ENCODE results near the gene NR2F1-AS1. TPM values are rescaled to one million over a fixed set of nuclear protein-coding genes. Genes with fewer than 3 reads are reported as not detected.

Gene NR2F1-AS1
- total RNA-seq, 1 experiment from 2014 or later: not detected

DNA sequence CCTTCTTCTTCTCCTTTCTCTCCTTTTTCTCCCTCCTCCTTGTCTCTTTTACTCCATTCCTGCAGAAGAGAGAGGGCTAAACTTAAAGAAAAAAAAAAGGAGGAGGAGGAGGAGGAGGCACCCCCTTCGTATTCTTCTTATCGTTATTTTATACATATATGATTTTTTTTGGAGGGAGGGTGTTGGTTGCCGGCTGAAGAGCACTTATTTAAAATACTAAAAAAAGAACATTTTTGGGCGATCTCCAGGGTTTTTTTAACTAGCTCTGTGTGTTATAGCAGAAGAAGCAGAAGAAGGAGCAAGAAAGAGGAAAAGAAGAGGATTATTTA lies 2.4 kb upstream of the NR2F1-AS1 start:
- Mint-ChIP-seq H3K36me3 (ENCODE audit: insufficient read depth, unreplicated experiment) (no peaks in the 10 kb centered on the region), H3K4me1 (ENCODE audit: low read depth, unreplicated experiment) (peaks cover 13% of the 10 kb centered on the region), H3K27me3 (ENCODE audit: insufficient read depth, unreplicated experiment) (peaks cover 14% of the 10 kb centered on the region), H3K4me3 (ENCODE audit: unreplicated experiment) (no peak overlapping the region), H3K27ac (ENCODE audit: unreplicated experiment) (no peak overlapping the region), H3K9me3 (ENCODE audit: unreplicated experiment) (no peaks in the 10 kb centered on the region)
- Histone ChIP-seq H3K4me3 (ENCODE audit: low read depth, low read length) (peak overlapping the region; percentile 31), H3K27me3 (replicated peaks; ENCODE audit: control insufficient read depth, insufficient read depth, low read length) (0 out of 2 replicates have a peak, but pooled peaks cover 1% of the 10 kb centered on the region), H3K4me1 (no peaks in the 10 kb centered on the region), H3K36me3 (ENCODE audit: control insufficient read depth, insufficient read depth, low read length) (no peaks in the 10 kb centered on the region), H3K9me3 (no peaks in the 10 kb centered on the region)
- no peak for DNase-seq
- TF ChIP-seq CTCF (IDR thresholded peaks at IDR 0.05; ENCODE audit: insufficient read depth in 1 of 2, low read depth in 1 of 2, low read length in 1 of 2, severe bottlenecking in 1 of 2, unreplicated experiment in 1 of 2): no peak
- BruUV-seq (replicated peaks): no TSS peak
- CTCF ChIA-PET: interaction anchor here (0.9 to 1.0 kb wide), 2 partner anchors 8 to 218 kb away, joined by 3 to 7 read pairs; no protein-coding TSS in a partner anchor
- POLR2A ChIA-PET: no interaction called here
- intact Hi-C loops (cut with micrococcal nuclease; ENCODE audit: unreplicated experiment): loop anchor here (1.0 to 10.0 kb wide), 5 partner anchors 23 to 731 kb away; no protein-coding TSS in a partner anchor

DNA sequence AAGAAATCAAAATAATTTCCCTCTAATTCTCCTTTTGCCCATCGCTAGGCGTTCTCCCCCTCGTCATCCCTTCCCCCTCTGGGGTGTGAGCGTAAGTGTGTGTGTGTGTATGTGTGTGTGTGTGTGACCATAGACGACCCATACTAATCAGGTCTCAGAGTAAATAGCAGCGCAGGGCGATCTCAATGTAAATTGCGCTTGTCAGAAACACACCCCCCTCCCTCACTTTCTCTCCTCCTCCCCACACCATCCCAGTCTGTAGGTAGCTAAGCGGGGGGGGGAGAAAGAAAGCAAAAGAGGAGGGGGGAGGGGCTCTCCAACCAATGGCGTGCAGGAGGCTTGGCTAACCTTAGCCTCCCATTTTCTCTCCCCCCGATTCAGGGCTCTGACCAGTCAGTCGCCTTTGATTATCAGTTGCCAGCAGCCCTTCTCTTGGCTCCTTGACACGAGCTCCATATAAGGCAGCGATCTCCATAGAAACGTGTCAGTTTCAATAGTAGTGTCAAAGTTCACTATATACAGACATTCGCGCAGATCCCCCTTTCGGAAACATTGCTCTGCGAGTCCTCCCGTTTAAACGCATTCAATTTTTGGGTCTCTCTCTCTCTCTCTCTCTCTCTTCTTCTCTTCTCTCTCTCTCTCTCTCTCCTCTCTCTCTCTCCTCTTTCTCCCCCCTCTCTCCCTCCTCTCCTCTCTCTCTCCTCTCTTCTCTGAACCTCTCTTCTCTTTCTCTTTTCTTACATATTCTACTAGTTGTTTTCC lies 1.8 kb upstream of the NR2F1-AS1 start, which contains the start of gene NR2F1:
Gene NR2F1, plus strand, starts transcription at position 546 of the 762 bp plus-strand sequence. CDS start 1,802 bp downstream, outside the sequence.
- TF ChIP-seq CTCF (IDR thresholded peaks at IDR 0.05; ENCODE audit: insufficient read depth in 1 of 2, low read depth in 1 of 2, low read length in 1 of 2, severe bottlenecking in 1 of 2, unreplicated experiment in 1 of 2): no peak
- Mint-ChIP-seq H3K4me3 (ENCODE audit: unreplicated experiment) (no peak within 1 kb of the TSS), H3K27me3 (ENCODE audit: insufficient read depth, unreplicated experiment) (peaks cover 14% of the 10 kb centered on the region), H3K36me3 (ENCODE audit: insufficient read depth, unreplicated experiment) (no peaks in the 10 kb centered on the region), H3K9me3 (ENCODE audit: unreplicated experiment) (no peaks in the 10 kb centered on the region), H3K27ac (ENCODE audit: unreplicated experiment) (no peak within 1 kb of the TSS), H3K4me1 (ENCODE audit: low read depth, unreplicated experiment) (peaks cover 13% of the 10 kb centered on the region)
- 0 out of 2 replicates have a peak, but pooled peaks cover 1% of the 10 kb centered on the region for H3K27me3 ChIP-seq (replicated peaks; ENCODE audit: control insufficient read depth, insufficient read depth, low read length)
- peak within 1 kb of the TSS; percentile 31 for H3K4me3 ChIP-seq (ENCODE audit: low read depth, low read length)
- CTCF ChIA-PET: interaction anchor here (0.7 to 1.0 kb wide), 3 partner anchors 9 to 219 kb away, joined by 3 to 7 read pairs (median 4); no protein-coding TSS in a partner anchor
- H3K9me3 ChIP-seq: no peaks in the 10 kb centered on the region
- BruUV-seq (replicated peaks): no TSS peak
- DNase-seq: peak; percentile 66 to 84
- no peaks in the 10 kb centered on the region for H3K36me3 ChIP-seq (ENCODE audit: control insufficient read depth, insufficient read depth, low read length)
- no peaks in the 10 kb centered on the region for H3K4me1 ChIP-seq
- intact Hi-C loops (cut with micrococcal nuclease; ENCODE audit: unreplicated experiment): loop anchor here (1.0 to 10.0 kb wide), 5 partner anchors 24 to 732 kb away; no protein-coding TSS in a partner anchor
- POLR2A ChIA-PET: interaction anchor here (0.5 kb wide), 1 partner anchor 221 kb away, joined by 3 read pairs; no protein-coding TSS in a partner anchor

DNA sequence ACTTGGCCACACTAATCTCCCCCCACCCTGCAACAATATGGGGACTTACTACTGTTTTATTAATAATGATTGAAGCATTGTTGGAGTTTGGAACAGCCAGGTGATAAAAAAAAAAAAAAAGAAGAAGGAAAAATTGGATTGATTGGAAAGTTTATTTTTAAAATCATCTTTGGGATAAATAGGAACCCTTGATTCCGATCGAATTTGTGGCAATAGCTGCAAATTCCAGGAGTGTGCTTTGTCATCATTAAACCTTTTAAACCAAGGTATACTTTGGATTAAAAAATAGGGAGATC lies 1.1 kb upstream of the NR2F1-AS1 start:
- Histone ChIP-seq H3K27me3 (replicated peaks; ENCODE audit: control insufficient read depth, insufficient read depth, low read length) (0 out of 2 replicates have a peak, but pooled peaks cover 1% of the 10 kb centered on the region), H3K4me3 (ENCODE audit: low read depth, low read length) (peak overlapping the region; percentile 55), H3K9me3 (no peaks in the 10 kb centered on the region), H3K36me3 (ENCODE audit: control insufficient read depth, insufficient read depth, low read length) (no peaks in the 10 kb centered on the region), H3K4me1 (peaks cover 7% of the 10 kb centered on the region)
- TF ChIP-seq CTCF (IDR thresholded peaks at IDR 0.05; ENCODE audit: insufficient read depth in 1 of 2, low read depth in 1 of 2, low read length in 1 of 2, severe bottlenecking in 1 of 2, unreplicated experiment in 1 of 2): no peak
- no peak overlapping the region for H3K4me3 Mint-ChIP-seq (ENCODE audit: unreplicated experiment)
- no peak for DNase-seq
- POLR2A ChIA-PET: interaction anchor here (0.5 kb wide), 1 partner anchor 222 kb away, joined by 3 read pairs; no protein-coding TSS in a partner anchor
- H3K27ac Mint-ChIP-seq (ENCODE audit: unreplicated experiment): no peak overlapping the region
- CTCF ChIA-PET: interaction anchor here (0.6 kb wide), 1 partner anchor 327 kb away, joined by 3 read pairs; no protein-coding TSS in a partner anchor
- peaks cover 18% of the 10 kb centered on the region for H3K4me1 Mint-ChIP-seq (ENCODE audit: low read depth, unreplicated experiment)
- no peaks in the 10 kb centered on the region for H3K9me3 Mint-ChIP-seq (ENCODE audit: unreplicated experiment)
- intact Hi-C loops (cut with micrococcal nuclease; ENCODE audit: unreplicated experiment): loop anchor here (2.0 to 10.0 kb wide), 3 partner anchors 25 to 733 kb away; no protein-coding TSS in a partner anchor
- no peaks in the 10 kb centered on the region for H3K36me3 Mint-ChIP-seq (ENCODE audit: insufficient read depth, unreplicated experiment)
- BruUV-seq (replicated peaks): no TSS peak
- peaks cover 14% of the 10 kb centered on the region for H3K27me3 Mint-ChIP-seq (ENCODE audit: insufficient read depth, unreplicated experiment)

All from Caco-2 (cell line).